Mucosa of rectum (tissue), 2 donors: ENCODE measurements around the gene ZSWIM8.
"Not testable (repeated sequence)": the region's sequence is repeated elsewhere in the genome, so short reads cannot be mapped to it uniquely, and the experiment has no call there.

Experiments used
- H3K27ac ChIP-seq, 2 donors: one replicate each; pipeline ENCODE4 v1.7.0; 2013; ENCODE audit warnings: inconsistent platforms in 2 of 2, low read depth in 2 of 2, low read length in 2 of 2
- H3K27me3 ChIP-seq, 2 donors: one replicate each; pipeline ENCODE4 v1.7.0; 2013; ENCODE audit warnings: low read length in 2 of 2; ENCODE audit not compliant: control insufficient read depth in 2 of 2, insufficient read depth in 2 of 2
- H3K36me3 ChIP-seq, 2 donors: one replicate each; pipeline ENCODE4 v1.7.0; 2013; ENCODE audit warnings: low read length in 2 of 2; ENCODE audit not compliant: control insufficient read depth in 2 of 2, insufficient read depth in 2 of 2
- H3K4me1 ChIP-seq, 2 donors: one replicate each; pipeline ENCODE4 v1.7.0; 2013; ENCODE audit warnings: low read length in 2 of 2, mild to moderate bottlenecking in 1 of 2; ENCODE audit not compliant: control insufficient read depth in 2 of 2, insufficient read depth in 2 of 2
- H3K4me3 ChIP-seq, 2 donors: one replicate each; pipeline ENCODE4 v1.7.0; 2013; ENCODE audit warnings: low read length in 2 of 2
- H3K9ac ChIP-seq, 2 donors: one replicate each; pipeline ENCODE4 v1.7.0; 2013; ENCODE audit warnings: low read length in 2 of 2, low read depth in 1 of 2, mild to moderate bottlenecking in 1 of 2
- H3K9me3 ChIP-seq, 2 donors: one replicate each; pipeline ENCODE4 v1.7.0; 2013; ENCODE audit warnings: low read length in 2 of 2; ENCODE audit not compliant: control insufficient read depth in 2 of 2
- donor health status: healthy.
- donor health status: Normal muscosa, but diverticular disease.

Gene ZSWIM8

GRCh38 chr10:73782749-73783085, 2.7 kb upstream of the ZSWIM8 start:
- Histone ChIP-seq H3K27me3 (no peaks in the 10 kb centered on the region), H3K4me1 (peaks cover 24 to 38% of the 10 kb centered on the region in 2 donors), H3K27ac (peak overlapping the region in 1 of 2 donors; percentile 91), H3K4me3 (peak overlapping the region; percentile 85 to 90), H3K9me3 (no peaks in the 10 kb centered on the region), H3K9ac (peak overlapping the region; percentile 92 to 93), H3K36me3 (peaks cover 0 to 9% of the 10 kb centered on the region in 2 donors)

DNA sequence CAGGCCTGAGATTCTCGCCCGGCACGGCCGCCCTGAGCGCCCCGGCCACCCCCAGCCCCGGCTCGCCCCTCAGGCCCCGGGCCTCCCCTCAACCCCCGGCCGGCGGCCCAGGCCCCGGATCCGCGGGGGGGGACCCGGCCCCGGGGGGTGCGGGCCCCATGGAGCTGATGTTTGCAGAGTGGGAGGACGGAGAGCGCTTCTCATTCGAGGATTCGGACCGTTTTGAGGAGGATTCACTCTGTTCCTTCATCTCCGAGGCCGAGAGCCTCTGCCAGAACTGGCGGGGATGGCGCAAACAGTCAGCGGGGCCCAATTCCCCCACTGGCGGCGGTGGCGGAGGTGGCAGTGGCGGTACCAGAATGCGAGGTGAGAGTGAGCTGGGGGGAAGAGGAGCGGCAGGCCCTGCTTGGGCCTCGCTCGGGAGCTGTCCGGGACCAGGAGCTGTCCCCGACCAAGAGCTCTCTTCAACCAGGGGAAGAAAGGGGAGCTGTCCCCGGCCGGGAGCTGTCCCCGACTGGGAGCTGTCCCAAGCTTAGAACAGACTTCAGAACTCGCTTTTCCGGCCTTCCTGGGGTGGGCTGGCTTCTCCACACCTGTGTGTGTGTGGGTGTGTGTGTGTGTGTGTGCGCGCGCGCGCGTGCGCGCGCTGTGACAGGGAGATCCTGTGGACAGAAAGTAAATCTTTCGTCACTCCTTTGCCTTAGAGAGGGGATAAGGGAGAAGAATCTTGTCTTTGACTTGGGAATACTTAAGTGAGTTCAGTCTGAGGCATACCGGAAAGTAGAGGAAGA, 510 bp downstream of the ZSWIM8 start:
- H3K9ac ChIP-seq: peak overlapping the region; percentile 88 to 90
- no peaks in the 10 kb centered on the region for H3K9me3 ChIP-seq
- no peaks in the 10 kb centered on the region for H3K27me3 ChIP-seq
- peaks cover 24 to 33% of the 10 kb centered on the region in 2 donors for H3K4me1 ChIP-seq
- peak overlapping the region; percentile 80 to 98 for H3K4me3 ChIP-seq
- peaks cover 19% of the 10 kb centered on the region in 2 donors for H3K36me3 ChIP-seq
- peak overlapping the region; percentile 88 to 90 for H3K27ac ChIP-seq

GRCh38 chr10:73786512-73786885, 1.1 kb downstream of the ZSWIM8 start:
- Histone ChIP-seq H3K4me3 (peak overlapping the region; percentile 80 to 98), H3K27ac (peak overlapping the region; percentile 88 to 90), H3K9me3 (no peaks in the 10 kb centered on the region), H3K27me3 (no peaks in the 10 kb centered on the region), H3K9ac (peak overlapping the region; percentile 88 to 90), H3K4me1 (peaks cover 24 to 29% of the 10 kb centered on the region in 2 donors), H3K36me3 (peaks cover 25% of the 10 kb centered on the region in 2 donors)

GRCh38 chr10:73787031-73787800, 1.8 kb downstream of the ZSWIM8 start:
- Histone ChIP-seq H3K36me3 (peaks cover 31% of the 10 kb centered on the region in 2 donors), H3K9ac (peak overlapping the region in 1 of 2 donors; percentile 6), H3K4me1 (peaks cover 24 to 29% of the 10 kb centered on the region in 2 donors)
- H3K27me3 ChIP-seq, H3K4me3 ChIP-seq, H3K9me3 ChIP-seq, H3K27ac ChIP-seq: not testable (repeated sequence)

DNA sequence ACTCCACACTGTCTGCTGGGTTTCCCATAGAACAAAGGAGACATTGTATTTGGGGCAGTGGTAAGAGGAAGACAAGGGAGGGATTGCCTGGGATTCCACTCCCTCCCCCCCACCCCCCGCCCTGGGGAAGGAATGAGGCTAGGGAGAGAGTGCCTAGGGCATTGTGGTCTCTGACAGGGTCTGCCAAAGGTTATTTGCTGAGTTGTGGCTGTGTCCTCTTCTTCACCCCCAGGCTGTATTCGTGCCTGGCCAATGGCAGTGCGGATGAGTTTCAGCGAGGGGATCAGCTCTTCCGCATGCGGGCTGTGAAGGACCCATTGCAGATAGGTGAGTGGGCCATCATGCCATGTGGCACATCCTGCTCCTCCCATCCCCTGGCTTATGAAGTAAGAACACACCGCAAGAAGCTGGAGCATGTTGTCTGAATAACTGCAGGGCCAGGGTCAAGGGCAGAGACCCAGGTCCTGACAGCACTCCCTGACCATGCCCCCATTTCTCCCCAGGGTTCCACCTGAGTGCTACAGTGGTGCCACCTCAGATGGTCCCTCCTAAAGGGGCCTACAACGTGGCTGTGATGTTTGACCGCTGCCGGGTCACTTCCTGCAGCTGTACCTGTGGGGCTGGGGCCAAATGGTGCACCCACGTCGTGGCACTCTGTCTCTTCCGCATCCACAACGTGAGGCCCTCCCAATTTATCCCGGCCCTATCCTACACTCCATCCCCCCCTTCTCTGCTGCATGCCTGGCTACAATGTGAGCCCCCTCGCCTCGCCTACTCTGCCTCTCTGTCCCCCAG, 3.7 kb downstream of the ZSWIM8 start:
- H3K9me3 ChIP-seq: no peaks in the 10 kb centered on the region
- no peak overlapping the region for H3K4me3 ChIP-seq
- H3K9ac ChIP-seq: no peak overlapping the region
- peaks cover 49% of the 10 kb centered on the region in 2 donors for H3K36me3 ChIP-seq
- H3K4me1 ChIP-seq: peaks cover 16% of the 10 kb centered on the region in 2 donors
- no peaks in the 10 kb centered on the region for H3K27me3 ChIP-seq
- H3K27ac ChIP-seq: no peak overlapping the region

- no peaks in the 10 kb centered on the region for H3K27me3 ChIP-seq
These were observed 4.3 kb downstream of the ZSWIM8 start for GRCh38 chr10:73789659-73790055.

DNA sequence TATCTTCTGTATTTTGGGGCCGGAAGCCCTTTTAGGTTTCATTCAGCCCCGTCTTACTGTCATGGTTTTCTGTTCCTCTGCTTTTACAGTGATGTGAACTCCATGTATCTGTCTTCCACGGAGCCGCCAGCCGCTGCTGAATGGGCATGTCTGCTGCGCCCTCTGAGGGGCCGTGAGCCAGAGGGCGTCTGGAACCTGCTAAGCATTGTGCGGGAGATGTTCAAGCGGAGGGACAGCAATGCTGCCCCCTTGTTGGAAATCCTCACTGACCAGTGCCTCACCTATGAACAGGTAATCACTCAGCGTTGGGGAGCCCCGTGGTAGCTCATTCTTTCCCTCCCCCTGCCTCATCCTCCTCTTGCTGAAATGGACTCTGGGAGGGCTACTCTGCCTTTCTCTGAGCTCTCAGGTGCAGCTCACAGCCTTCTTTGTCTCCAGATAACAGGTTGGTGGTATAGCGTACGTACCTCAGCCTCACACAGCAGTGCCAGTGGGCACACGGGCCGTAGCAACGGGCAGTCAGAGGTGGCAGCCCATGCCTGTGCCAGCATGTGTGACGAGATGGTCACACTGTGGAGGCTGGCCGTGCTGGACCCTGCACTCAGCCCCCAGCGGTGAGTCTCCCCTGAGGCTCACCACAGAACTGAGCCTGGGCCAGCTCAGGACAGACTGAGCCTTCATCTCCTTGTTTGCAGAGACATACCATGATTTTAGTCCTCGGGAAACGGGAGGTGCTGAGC, 5.7 kb downstream of the ZSWIM8 start:
- H3K36me3 ChIP-seq: peaks cover 65 to 67% of the 10 kb centered on the region in 2 donors
- peaks cover 10% of the 10 kb centered on the region in 2 donors for H3K4me1 ChIP-seq
- no peak overlapping the region for H3K4me3 ChIP-seq
- no peak overlapping the region for H3K9ac ChIP-seq
- no peaks in the 10 kb centered on the region for H3K9me3 ChIP-seq
- no peak overlapping the region for H3K27ac ChIP-seq
- no peaks in the 10 kb centered on the region for H3K27me3 ChIP-seq

More at GRCh38 chr10:73789659-73790055, 4.3 kb downstream of the ZSWIM8 start:
- Histone ChIP-seq H3K4me1 (peaks cover 14 to 15% of the 10 kb centered on the region in 2 donors), H3K4me3 (no peak overlapping the region), H3K36me3 (peaks cover 55% of the 10 kb centered on the region in 2 donors), H3K9ac (no peak overlapping the region), H3K27ac (no peak overlapping the region), H3K9me3 (no peaks in the 10 kb centered on the region)

DNA sequence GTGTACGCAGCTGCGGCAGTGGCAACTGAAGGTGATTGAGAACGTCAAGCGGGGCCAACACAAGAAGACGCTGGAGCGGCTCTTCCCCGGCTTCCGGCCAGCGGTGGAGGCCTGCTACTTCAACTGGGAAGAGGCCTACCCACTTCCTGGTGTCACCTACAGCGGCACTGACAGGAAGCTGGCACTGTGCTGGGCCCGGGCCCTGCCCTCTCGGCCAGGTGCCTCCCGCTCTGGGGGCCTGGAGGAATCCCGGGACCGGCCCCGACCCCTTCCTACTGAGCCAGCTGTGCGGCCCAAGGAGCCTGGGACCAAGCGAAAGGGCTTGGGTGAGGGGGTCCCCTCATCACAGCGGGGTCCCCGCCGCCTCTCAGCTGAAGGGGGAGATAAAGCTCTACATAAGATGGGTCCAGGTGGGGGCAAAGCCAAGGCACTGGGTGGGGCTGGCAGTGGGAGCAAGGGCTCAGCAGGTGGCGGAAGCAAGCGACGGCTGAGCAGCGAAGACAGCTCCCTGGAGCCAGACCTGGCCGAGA, 6.5 kb downstream of the ZSWIM8 start:
- Histone ChIP-seq H3K27ac (no peak overlapping the region), H3K36me3 (peaks cover 72 to 74% of the 10 kb centered on the region in 2 donors)

GRCh38 chr10:73793456-73793855, 8.1 kb downstream of the ZSWIM8 start:
- Histone ChIP-seq H3K36me3 (peaks cover 84 to 86% of the 10 kb centered on the region in 2 donors), H3K27ac (no peak overlapping the region)

More for the DNA sequence above, 6.5 kb downstream of the ZSWIM8 start:
- Histone ChIP-seq H3K27me3 (no peaks in the 10 kb centered on the region), H3K4me1 (peaks cover 4 to 5% of the 10 kb centered on the region in 2 donors), H3K9me3 (no peaks in the 10 kb centered on the region), H3K9ac (no peak overlapping the region), H3K4me3 (no peak overlapping the region)

More at GRCh38 chr10:73793456-73793855, 8.1 kb downstream of the ZSWIM8 start:
- Histone ChIP-seq H3K9ac (no peak overlapping the region), H3K4me1 (no peaks in the 10 kb centered on the region), H3K9me3 (no peaks in the 10 kb centered on the region), H3K4me3 (no peak overlapping the region), H3K27me3 (no peaks in the 10 kb centered on the region)
